CD4-positive, alpha-beta T cell treated with Interferon alpha-2 for 1 hour (primary cell): ENCODE results near the gene CEP192.
A peak's percentile ranks its signal among the peaks of the same experiment; 100 is the strongest.

Experiments
- DNase-seq, 2 donors: peaks; one replicate each; pipeline ENCODE4 v3.0.0-alpha.2; 2020 to 2022

CEP192 gene

DNA sequence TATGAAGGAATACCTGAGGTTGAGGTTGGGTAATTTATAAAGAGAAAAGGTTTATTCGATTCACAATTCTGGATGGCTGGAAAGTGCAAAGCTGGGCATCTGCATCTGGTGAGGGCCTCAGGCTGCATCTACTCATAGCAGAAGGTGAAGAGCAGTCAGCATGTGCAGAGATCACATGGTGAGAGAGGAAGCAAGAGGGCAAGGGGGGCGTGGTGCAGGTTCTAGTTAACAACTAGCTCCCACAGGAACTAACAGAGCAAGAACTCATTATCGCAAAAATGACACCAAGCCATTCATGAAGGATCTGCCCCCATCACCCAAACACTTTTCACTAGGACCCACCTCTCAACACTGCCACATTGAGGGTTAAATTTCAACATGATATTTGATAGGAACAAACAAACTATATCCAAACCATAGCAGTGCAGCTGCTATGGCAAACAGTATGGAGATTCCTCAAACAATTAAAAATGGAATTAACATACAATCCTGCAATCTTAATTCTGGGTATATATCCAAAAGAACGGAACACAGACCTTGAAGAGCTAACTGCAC, 154.6 kb downstream of the CEP192 start:
- DNase-seq, result no peak

DNA sequence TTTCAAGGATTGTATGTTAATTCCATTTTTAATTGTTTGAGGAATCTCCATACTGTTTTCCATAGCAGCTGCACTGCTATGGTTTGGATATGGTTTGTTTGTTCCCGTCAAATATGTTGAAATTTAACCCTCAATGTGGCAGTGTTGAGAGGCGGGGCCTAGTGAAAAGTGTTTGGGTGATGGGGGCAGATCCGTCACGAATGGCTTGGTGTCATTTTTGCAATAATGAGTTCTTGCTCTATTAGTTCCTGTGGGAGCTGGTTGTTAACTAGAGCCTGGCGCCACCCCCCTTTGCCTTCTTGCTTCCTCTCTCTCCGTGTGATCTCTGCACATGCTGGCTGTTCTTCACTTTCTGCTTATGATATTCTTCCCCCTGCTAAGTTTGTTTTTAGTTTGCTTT, 156.0 kb downstream of the CEP192 start:
- DNase-seq, result no peak

DNA sequence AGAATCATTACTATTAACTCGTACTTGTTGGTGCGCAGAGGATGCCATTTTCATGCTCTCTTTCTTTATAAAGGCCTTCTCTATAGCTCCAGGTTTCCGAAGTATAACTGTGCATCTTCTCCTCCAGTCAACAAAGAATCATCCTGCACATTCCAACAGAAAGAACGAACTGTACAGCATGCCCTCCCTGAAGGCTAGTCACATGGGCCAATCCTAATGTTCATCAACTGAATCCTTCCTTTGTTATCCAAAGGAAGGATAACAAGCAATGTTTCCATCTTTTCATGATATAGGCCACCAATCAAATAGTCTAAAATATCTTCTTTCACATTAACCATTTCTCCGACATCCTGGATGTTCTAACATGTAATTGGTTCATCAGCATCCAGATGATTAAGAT, 160.5 kb downstream of the CEP192 start:
- no peak for DNase-seq

DNA sequence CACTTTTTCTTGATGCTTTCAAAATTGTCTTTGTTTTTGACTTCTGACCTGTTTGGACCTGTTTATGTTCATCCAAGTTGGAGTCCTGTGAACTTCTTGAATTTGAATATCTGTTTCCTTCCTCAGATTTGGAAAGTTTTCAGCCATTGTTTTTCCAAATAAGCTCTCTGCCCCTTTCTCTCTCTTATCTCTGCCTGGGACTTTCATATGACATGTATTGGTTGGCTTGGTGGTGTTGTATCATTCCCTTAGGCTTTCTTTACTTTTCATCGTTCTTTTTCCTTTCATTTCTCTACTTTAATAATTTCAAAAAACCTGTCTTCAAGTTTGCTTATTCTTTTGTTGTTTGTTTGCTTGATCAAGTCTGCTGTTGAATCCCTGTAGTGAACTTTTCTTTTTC, 167.3 kb downstream of the CEP192 start:
- no peak for DNase-seq

DNA sequence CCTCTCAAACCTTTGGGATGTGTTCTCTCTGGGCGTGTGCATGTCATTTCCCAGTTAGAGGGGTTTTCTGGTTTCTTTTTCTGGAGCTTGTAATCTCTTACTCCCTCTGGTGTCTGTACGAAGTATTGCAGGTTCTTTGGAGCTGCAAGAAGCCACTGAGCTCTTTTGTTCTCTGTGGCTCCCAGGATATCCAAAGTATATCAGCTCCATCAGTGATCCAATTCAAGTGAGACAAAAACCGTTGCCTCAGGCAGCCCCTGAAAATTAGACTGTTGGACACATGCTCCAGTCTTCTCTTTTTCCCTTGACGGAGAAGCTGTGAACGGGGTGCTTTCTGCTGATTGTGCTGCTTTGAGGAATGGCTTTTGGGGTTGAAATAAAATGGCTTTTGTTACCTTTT, 168.4 kb downstream of the CEP192 start:
- DNase-seq, result peak; percentile 24 to 71

DNA sequence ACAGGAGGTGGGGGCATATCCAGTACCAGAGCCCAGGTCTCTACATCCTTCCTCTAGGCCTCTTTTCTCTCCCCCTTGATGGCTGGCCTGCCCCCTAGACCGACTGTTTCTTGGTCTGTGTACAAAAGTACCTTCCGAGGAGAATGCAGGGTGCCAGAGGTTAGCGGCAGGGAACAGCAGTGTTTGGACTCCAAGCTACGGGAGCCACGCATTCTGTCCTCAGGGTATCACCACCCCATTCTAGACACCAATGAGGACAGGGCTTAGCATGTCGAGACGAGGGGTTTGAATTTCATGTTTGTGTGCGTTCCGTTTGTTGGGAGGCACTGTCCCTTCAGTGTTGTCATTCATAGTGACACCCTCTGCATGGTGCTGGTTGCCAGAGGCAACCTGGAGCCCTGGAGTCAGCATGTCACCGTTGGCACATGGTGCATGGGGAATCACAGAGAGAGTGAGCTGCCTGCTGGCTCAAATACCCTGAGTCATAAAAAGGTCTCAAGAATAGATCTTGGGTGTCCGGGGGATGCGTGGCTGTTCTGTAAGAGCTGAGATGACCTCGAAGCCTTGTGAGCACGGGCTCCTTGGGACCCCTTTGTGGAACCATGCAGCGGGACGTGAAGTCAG, 170.2 kb downstream of the CEP192 start:
- no peak for DNase-seq

DNA sequence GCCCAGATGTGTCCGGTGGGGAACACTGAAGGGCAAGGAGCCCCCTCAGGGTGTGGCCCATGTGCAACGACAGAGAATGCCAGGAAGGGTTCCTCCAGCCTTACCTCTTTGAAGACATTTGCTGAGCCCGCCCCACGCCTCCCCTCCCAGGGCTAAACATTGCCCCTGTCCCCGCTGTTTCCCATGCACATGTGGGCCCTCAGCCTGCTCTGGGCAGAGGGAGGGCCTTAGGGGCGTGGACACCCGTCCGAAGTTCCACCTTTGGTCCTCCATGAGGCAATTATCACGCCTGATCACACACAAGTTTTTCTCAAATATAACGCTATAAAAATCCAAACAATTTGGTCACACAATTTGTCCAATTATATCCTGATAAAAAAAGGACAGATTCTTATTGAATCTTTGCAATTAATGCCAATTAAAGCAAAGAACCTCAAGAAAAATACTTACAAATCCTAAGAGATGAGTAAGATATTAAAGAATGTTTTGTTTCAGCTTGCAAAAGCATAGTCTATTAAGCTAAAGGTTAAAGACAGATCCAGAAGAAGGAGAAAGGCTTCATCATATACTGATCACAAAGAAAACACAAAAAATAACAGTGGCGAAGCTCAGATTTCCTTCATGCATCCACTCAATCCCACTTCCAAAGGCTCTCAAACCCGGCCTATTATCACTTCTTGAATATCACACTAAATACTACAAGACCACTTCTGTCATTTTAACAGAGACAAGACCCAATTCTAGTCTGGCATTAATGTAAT, 172.2 kb downstream of the CEP192 start:
- DNase-seq, result no peak

DNA sequence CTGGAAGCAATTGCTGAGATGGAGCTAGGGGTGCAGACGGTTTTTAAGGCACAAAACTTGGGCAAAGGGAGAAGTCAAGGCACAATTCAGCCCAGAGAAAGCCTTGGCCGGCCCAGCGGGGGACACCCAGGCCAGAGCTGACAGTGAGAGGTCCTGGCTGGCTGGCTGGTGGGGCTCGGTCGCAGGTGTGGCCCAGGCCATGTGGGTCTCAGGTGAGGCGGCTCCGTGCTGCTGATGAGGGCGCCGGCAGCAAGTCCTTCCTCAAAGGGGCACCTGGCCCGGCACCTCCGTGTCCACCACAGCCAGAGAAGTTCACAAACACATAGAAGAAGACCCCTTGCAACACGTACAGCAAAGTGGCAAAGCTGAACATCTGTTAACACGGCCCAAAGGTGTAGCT, 173.2 kb downstream of the CEP192 start:
- no peak for DNase-seq

DNA sequence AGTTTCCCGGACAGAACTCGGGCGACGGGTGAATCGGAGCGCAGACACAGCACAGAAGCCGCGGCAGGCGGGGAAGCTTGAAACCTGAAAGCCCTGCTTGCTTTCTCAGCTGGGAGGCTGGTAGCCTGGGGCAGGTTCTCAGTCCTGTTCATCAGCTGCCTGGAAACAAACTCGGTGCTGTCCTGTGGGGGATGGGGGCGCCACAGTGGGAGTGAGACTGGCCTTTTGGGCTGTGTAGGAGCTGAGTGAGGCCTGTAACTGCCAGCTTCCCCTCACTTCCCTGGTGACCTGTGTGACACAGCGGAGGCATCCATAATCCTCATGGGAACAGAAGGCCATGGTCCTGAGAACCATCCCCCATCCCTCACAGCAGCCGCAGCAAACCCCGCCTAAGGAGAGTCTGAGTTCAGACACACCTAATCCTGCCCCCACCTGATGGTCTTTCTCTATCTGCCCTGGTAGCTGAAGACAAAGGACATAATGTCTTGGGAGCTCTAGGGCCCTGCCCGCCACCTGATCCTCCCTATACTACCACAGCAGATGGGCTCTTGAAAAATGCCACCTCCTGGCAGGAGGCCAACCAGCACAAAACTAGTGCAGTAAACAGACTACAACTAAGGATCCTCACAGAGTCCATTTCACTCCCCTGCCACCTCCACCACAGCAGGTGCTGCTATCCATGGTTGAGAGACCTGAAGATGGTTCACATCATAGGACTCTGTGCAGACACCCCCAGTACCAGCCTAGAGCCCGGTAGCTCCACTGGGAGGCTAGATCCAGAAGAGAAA, 174.7 kb downstream of the CEP192 start:
- no peak for DNase-seq

DNA sequence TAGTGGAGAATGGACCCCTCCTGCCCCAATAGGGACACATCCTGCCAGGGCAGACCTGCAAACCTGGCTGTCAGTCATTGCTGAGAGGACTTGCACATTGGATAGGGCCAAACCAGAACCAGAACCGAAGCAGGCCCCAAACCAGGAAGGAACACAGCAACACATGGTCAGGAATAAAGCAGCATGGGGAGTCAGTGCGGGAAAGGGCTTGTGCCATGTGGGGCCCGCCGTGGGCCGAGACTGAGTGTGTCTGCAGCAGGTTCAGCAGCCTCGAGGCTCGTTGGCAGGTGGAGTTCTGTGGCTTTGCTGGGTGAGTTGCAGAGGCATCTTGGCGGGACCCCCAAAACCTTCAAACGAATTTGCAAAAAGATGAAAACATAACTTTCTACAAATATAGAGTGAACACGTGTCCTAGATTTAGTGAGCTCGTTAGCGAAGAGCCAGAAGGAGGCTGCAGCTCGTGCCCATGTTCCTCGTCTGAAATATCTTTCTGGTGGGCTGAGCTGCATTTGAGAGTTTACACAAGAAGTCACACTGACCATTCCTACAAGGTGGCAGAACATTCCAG, 182.5 kb downstream of the CEP192 start:
- DNase-seq, result no peak
